A673 (cell line): ENCODE measurements around the gene EPM2AIP1. TPM values are rescaled to one million over a fixed set of nuclear protein-coding genes. Genes with fewer than 3 reads are reported as not detected.

Experiments
- BruUV-seq: library from RNA; stranded (reverse); fragments of 400-500 nt; replicated peaks from 2 replicates; lab custom pipeline; 2021; lab: Mats Ljungman, UMichigan
- CTCF ChIA-PET: fragments of 300-600 bp; sonication (Branson Sonifier 250); formaldehyde crosslinking; loops from one replicate; lab custom pipeline; 2022; ENCODE audit warnings: antibody characterized with exemption; lab: Charles Lee
- POLR2A ChIA-PET: fragments of 300-600 bp; sonication (Branson Sonifier 250); formaldehyde crosslinking; loops from one replicate; lab custom pipeline; 2022; ENCODE audit warnings: antibody characterized with exemption; ENCODE audit not compliant: low non-redundant PET; lab: Charles Lee
- DNase-seq: peaks from one replicate; pipeline ENCODE4 v3.0.0-alpha.2; 2015; ENCODE audit warnings: low spot score
- H3K27ac ChIP-seq: fragments of 200-600 bp; sonication (generic); 2 replicates; pipeline ENCODE4 v1.5.1; 2016; ENCODE audit warnings: mixed run types, low read depth, mild to moderate bottlenecking, mixed read lengths, antibody characterized with exemption, low read length; ENCODE audit not compliant: poor library complexity, severe bottlenecking
- H3K27me3 ChIP-seq: fragments of 200-600 bp; sonication (generic); replicated peaks from 2 replicates; pipeline ENCODE4 v1.6.1; 2017; ENCODE audit warnings: mixed run types, low read depth, mild to moderate bottlenecking, mixed read lengths, antibody characterized with exemption, low read length; ENCODE audit not compliant: insufficient read depth, poor library complexity
- H3K36me3 ChIP-seq: fragments of 200-600 bp; sonication (generic); 2 replicates; pipeline ENCODE4 v1.6.1; 2016; ENCODE audit warnings: mixed run types, mild to moderate bottlenecking, mixed read lengths, antibody characterized with exemption, low read length; ENCODE audit not compliant: insufficient read depth, poor library complexity, severe bottlenecking
- H3K4me1 ChIP-seq: fragments of 200-600 bp; sonication (generic); 2 replicates; pipeline ENCODE4 v1.6.1; 2017; ENCODE audit warnings: mixed run types, mild to moderate bottlenecking, mixed read lengths, antibody characterized with exemption, low read length; ENCODE audit not compliant: insufficient read depth, poor library complexity, severe bottlenecking
- H3K4me3 ChIP-seq: fragments of 200-600 bp; sonication (generic); 2 replicates; pipeline ENCODE4 v1.5.1; 2016; ENCODE audit warnings: low read depth, mixed run types, mild to moderate bottlenecking, mixed read lengths, low read length; ENCODE audit not compliant: poor library complexity, severe bottlenecking
- H3K9me3 ChIP-seq: fragments of 200-600 bp; sonication (generic); 2 replicates; pipeline ENCODE4 v1.6.1; 2016; ENCODE audit warnings: mixed run types, low read depth, mild to moderate bottlenecking, mixed read lengths, antibody characterized with exemption, low read length; ENCODE audit not compliant: poor library complexity, severe bottlenecking
- EZH2 ChIP-seq: fragments of 200-600 bp; sonication (generic); IDR thresholded peaks from 2 replicates; pipeline ENCODE4 v1.6.1; 2017; ENCODE audit warnings: borderline replicate concordance, low read depth, mild to moderate bottlenecking, mixed read lengths, antibody characterized with exemption, low read length; ENCODE audit not compliant: poor library complexity, severe bottlenecking
- intact Hi-C: fragments of 100-400 bp; cut with micrococcal nuclease; formaldehyde crosslinking; loops from one replicate; pipeline ENCODE4 v1.10.0; 2022; ENCODE audit not compliant: unreplicated experiment
- total RNA-seq: library from RNA; stranded (reverse); gene quantifications from 2 replicates; pipeline ENCODE4 v1.2.3, GENCODE V29; 2021
- TF ChIP-seq, protein P1 (sequence below): fragments of 300-800, 200-600 bp; sonication (generic); conservative IDR thresholded peaks from 2 replicates; pipeline ENCODE4 v1.5.1; 2017; ENCODE audit warnings: low read depth, mild to moderate bottlenecking, antibody characterized with exemption, low read length, moderate library complexity, mixed read lengths

EPM2AIP1 gene
- total RNA-seq, 1 experiment from 2014 or later: 25.8 TPM

DNA sequence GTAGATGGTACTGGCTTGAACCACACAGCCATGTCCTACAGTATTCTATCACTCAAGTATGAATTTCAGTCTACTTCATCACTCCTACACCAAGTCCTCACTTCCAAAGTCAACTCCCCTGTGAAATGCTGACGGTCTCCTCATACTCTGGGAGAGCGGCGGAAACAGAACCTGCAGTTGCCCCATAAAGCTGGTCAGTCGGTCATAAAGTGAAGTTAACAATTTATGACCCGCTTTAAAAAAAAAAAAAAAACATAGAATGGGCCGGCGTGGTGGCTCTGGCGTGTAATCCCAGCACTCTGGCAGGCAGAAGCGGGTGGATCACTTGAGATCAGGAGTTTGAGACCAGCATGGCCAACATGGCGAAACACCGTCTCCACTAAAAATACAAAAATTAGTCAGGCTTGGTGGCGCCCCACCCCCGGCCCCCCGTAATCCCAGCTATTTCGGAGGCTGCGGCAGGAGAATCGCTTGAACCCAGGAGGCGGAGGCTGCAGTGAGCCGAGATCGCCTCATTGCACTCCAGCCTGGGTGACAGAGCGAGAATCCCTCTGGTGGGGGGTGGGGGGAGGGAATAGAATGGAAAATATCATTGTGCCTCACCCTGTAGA is 50.2 kb downstream of the EPM2AIP1 start:
- no peaks in the 10 kb centered on the region for H3K36me3 ChIP-seq
- H3K4me1 ChIP-seq: no peaks in the 10 kb centered on the region
- DNase-seq: no peak
- no TSS peak for BruUV-seq
- ChIA-PET CTCF (interaction anchor here (0.5 to 0.6 kb wide), 2 partner anchors 24 to 73 kb away, joined by 3 read pairs; no protein-coding TSS in a partner anchor), POLR2A (no interaction called here)
- H3K9me3 ChIP-seq: peaks cover 8% of the 10 kb centered on the region
- H3K27me3 ChIP-seq: no peaks in the 10 kb centered on the region
- intact Hi-C loops: no loop called here
- no peak overlapping the region for H3K27ac ChIP-seq
- H3K4me3 ChIP-seq: no peak overlapping the region
- TF ChIP-seq EZH2: no peak
- TF ChIP-seq, protein P1, sequence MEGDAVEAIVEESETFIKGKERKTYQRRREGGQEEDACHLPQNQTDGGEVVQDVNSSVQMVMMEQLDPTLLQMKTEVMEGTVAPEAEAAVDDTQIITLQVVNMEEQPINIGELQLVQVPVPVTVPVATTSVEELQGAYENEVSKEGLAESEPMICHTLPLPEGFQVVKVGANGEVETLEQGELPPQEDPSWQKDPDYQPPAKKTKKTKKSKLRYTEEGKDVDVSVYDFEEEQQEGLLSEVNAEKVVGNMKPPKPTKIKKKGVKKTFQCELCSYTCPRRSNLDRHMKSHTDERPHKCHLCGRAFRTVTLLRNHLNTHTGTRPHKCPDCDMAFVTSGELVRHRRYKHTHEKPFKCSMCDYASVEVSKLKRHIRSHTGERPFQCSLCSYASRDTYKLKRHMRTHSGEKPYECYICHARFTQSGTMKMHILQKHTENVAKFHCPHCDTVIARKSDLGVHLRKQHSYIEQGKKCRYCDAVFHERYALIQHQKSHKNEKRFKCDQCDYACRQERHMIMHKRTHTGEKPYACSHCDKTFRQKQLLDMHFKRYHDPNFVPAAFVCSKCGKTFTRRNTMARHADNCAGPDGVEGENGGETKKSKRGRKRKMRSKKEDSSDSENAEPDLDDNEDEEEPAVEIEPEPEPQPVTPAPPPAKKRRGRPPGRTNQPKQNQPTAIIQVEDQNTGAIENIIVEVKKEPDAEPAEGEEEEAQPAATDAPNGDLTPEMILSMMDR: no peak

DNA sequence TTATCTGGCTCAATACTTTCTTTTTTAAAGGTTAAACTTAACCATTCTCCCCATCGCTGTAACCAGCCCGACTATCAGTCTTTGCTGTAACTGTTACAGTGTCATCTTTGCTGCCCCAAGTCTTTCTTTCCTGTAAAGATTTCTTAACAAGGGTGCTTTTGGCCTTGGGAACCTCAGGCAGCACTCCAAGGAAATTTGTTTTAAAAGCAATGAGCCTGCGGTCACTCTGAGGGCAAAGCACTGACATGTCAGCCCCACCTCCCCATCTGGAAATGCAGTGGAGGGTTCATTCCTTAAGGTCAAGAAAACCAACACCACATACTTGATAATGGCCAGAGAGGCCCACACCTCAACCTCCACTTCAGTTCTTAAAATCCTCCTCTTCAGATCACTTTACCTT is 51.3 kb downstream of the EPM2AIP1 start:
- ChIA-PET CTCF (no interaction called here), POLR2A (interaction anchor here (0.6 kb wide), 1 partner anchor 172 kb away, joined by 3 read pairs; no protein-coding TSS in a partner anchor)
- no peak overlapping the region for H3K4me3 ChIP-seq
- peaks cover under 1% of the 10 kb centered on the region for H3K9me3 ChIP-seq
- H3K27ac ChIP-seq: no peak overlapping the region
- TF ChIP-seq EZH2: no peak
- TF ChIP-seq, protein P1: no peak
- no TSS peak for BruUV-seq
- no peak for DNase-seq
- no peaks in the 10 kb centered on the region for H3K36me3 ChIP-seq
- no peaks in the 10 kb centered on the region for H3K27me3 ChIP-seq
- H3K4me1 ChIP-seq: no peaks in the 10 kb centered on the region
- intact Hi-C loops: no loop called here

- no peaks in the 10 kb centered on the region for H3K36me3 ChIP-seq
- TF ChIP-seq, protein P1: no peak
- TF ChIP-seq EZH2: no peak
- H3K9me3 ChIP-seq: no peaks in the 10 kb centered on the region
- no peak for DNase-seq
- BruUV-seq: no TSS peak
- no peaks in the 10 kb centered on the region for H3K4me1 ChIP-seq
- H3K27ac ChIP-seq: no peak overlapping the region
- no peak overlapping the region for H3K4me3 ChIP-seq
- ChIA-PET CTCF (no interaction called here), POLR2A (interaction anchor here (0.6 kb wide), 1 partner anchor 172 kb away, joined by 3 read pairs; no protein-coding TSS in a partner anchor)
- H3K27me3 ChIP-seq: no peaks in the 10 kb centered on the region
- intact Hi-C loops: no loop called here
Measured at GRCh38 chr3:36941162-36941561, 51.8 kb downstream of the EPM2AIP1 start.
